Measurements from ENCODE around the gene UNC5A.

UNC5A gene

DNA sequence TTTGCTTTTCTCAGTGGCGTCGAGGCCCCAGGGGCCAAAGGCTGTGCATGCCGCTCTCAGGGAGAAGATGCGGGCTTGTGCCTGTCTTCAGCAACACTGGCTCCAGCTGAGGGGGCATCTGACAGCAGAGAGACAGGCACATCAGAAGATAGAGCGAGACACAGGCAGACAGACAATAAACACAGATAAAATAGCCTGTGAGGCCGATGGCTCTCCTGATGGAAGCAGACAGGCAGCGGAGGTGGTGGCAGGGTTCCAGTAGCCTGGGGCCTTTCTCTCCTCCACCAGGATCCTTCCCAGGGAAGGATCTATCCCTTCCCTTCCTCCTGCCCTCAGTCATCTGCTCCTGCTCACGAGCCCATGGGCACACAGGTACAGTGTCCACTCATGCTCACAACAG lies 16.6 kb upstream of the UNC5A start:
- no peak overlapping the region for H3K4me3 ChIP-seq (ENCODE audit: low read depth, low read length)
- in situ Hi-C loops (cut with HindIII; ENCODE audit: low sequenced_read_pairs): no loop called here
- TF ChIP-seq, protein P1, sequence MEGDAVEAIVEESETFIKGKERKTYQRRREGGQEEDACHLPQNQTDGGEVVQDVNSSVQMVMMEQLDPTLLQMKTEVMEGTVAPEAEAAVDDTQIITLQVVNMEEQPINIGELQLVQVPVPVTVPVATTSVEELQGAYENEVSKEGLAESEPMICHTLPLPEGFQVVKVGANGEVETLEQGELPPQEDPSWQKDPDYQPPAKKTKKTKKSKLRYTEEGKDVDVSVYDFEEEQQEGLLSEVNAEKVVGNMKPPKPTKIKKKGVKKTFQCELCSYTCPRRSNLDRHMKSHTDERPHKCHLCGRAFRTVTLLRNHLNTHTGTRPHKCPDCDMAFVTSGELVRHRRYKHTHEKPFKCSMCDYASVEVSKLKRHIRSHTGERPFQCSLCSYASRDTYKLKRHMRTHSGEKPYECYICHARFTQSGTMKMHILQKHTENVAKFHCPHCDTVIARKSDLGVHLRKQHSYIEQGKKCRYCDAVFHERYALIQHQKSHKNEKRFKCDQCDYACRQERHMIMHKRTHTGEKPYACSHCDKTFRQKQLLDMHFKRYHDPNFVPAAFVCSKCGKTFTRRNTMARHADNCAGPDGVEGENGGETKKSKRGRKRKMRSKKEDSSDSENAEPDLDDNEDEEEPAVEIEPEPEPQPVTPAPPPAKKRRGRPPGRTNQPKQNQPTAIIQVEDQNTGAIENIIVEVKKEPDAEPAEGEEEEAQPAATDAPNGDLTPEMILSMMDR (IDR thresholded peaks at IDR 0.05; ENCODE audit: low read depth, low read length, missing control alignments): no peak
- no peak for DNase-seq (ENCODE audit: low read depth)

DNA sequence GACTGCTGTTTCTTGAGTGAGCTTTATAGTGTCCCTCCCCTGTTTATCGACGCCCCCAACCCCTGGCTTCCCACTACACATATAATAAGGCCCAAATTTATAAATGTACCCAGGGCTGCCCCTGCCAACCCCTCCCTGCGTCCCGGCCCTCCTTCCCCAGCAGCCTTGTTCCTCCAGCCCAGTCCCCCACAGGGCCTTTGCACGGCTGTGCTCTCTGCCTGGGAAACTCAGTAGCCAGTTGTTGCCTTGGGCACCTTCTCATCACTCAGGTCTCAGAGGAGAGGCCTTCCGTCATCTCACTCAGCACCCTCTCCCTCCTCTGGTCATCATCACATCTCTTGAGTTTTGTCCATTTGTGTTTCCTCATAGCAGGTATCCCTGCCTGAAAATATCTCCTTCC lies 15.8 kb upstream of the UNC5A start:
- in situ Hi-C loops (cut with HindIII; ENCODE audit: low sequenced_read_pairs): no loop called here
- no peak for DNase-seq (ENCODE audit: low read depth)
- TF ChIP-seq, protein P1 (IDR thresholded peaks at IDR 0.05; ENCODE audit: low read depth, low read length, missing control alignments): no peak
- H3K4me3 ChIP-seq (ENCODE audit: low read depth, low read length): no peak overlapping the region

- in situ Hi-C loops (cut with HindIII; ENCODE audit: low sequenced_read_pairs): no loop called here
- no peak overlapping the region for H3K4me3 ChIP-seq (ENCODE audit: low read depth, low read length)
- TF ChIP-seq, protein P1 (IDR thresholded peaks at IDR 0.05; ENCODE audit: low read depth, low read length, missing control alignments): no peak
- DNase-seq (ENCODE audit: low read depth): no peak
Observed at GRCh38 chr5:176796411-176796810, 13.9 kb upstream of the UNC5A start.

GRCh38 chr5:176796970-176797369 lies 13.4 kb upstream of the UNC5A start:
- no peak overlapping the region for H3K4me3 ChIP-seq (ENCODE audit: low read depth, low read length)
- in situ Hi-C loops (cut with HindIII; ENCODE audit: low sequenced_read_pairs): no loop called here
- TF ChIP-seq, protein P1 (IDR thresholded peaks at IDR 0.05; ENCODE audit: low read depth, low read length, missing control alignments): no peak
- no peak for DNase-seq (ENCODE audit: low read depth)

GRCh38 chr5:176797456-176798050 lies 12.8 kb upstream of the UNC5A start:
- TF ChIP-seq, protein P1 (IDR thresholded peaks at IDR 0.05; ENCODE audit: low read depth, low read length, missing control alignments): no peak
- DNase-seq (ENCODE audit: low read depth): no peak
- in situ Hi-C loops (cut with HindIII; ENCODE audit: low sequenced_read_pairs): no loop called here
- H3K4me3 ChIP-seq (ENCODE audit: low read depth, low read length): no peak overlapping the region

DNA sequence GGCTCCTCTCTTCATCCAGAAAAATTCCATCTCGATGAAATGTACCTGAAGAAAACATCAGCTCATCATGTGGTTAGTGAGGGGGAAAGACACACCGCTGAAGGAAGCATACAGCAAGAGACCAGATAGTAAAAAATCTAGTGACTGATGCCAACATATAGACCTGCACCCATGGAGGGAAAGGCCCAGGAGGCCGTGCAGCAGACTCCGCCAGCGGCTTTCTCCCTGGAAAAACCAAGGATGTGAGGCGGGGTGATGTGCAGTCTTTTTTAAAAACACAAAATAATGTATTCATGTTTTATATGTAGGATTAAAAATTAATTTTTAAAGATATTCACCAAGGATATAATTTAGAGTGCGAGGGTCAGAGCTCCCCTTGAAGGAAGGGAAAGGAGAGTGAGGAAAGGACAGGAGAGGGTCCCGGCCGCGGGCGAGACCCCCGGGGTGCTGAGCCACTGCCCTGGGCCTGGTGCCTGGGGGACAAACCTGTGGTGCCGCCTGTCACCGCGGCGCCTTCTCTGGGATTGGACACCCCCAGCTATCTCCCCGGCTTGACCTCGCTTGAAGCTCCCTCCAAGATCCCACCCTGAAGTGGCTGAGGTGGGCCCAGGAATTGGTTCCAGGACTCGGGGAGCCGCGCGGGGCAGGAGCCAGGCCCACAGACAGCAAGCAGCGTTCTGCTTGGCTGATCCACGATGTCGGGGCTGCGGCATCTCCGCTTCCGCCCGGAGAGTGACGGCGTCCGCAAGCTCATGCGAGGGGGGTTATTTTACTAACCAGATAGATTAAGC lies 12.1 kb upstream of the UNC5A start:
- TF ChIP-seq, protein P1 (IDR thresholded peaks at IDR 0.05; ENCODE audit: low read depth, low read length, missing control alignments): no peak
- in situ Hi-C loops (cut with HindIII; ENCODE audit: low sequenced_read_pairs): no loop called here
- no peak for DNase-seq (ENCODE audit: low read depth)
- H3K4me3 ChIP-seq (ENCODE audit: low read depth, low read length): no peak overlapping the region

Measured in astrocyte of the cerebellum (primary cell).